SW 1271 (cell line): Measurements from ENCODE around the gene ATRN.

Experiments
- DNase-seq, 2 experiments: peaks; one replicate each; lab custom pipeline; 2025; lab: John Stamatoyannopoulos, UW

ATRN gene

GRCh38 chr20:3696200-3696599 lies 225.4 kb downstream of the ATRN start:
- DNase-seq = no peak

GRCh38 chr20:3696745-3697587 lies 226.1 kb downstream of the ATRN start:
- no peak for DNase-seq

GRCh38 chr20:3697588-3698305 lies 226.9 kb downstream of the ATRN start:
- no peak for DNase-seq

- DNase-seq = no peak
These were observed 227.8 kb downstream of the ATRN start for GRCh38 chr20:3698591-3699001.

- DNase-seq = no peak
These were observed 228.2 kb downstream of the ATRN start for GRCh38 chr20:3699037-3699436.
